Spleen (tissue), 11 donors: ENCODE results near the gene PACRG. TPM values are rescaled to one million over a fixed set of nuclear protein-coding genes. Genes with fewer than 3 reads are reported as not detected.

Experiments
- DNase-seq: peaks from one replicate; pipeline ENCODE4 v3.0.0-alpha.2; 2020
- H3K27ac ChIP-seq, 8 donors: fragments of 200-600 bp; sonication (generic) in 7 of 8; 1 replicate in 4 of 8; 2 replicates in 4 of 8; pipeline versions ENCODE4 v1.5.0 to v1.8.0; 2016 to 2021; ENCODE audit warnings: inconsistent platforms in 4 of 8, mild to moderate bottlenecking in 4 of 8, moderate library complexity in 1 of 8
- H3K27me3 ChIP-seq, 7 donors: fragments of 200-600 bp; sonication (generic) in 6 of 7; replicated peaks in 1 of 7; 1 replicate in 4 of 7; 2 replicates in 3 of 7; pipeline versions ENCODE4 v1.5.0 to v1.8.0; 2016 to 2021; ENCODE audit warnings: inconsistent platforms in 3 of 7, mild to moderate bottlenecking in 1 of 7
- H3K36me3 ChIP-seq, 6 donors: fragments of 200-600 bp; sonication (generic) in 5 of 6; 1 replicate in 4 of 6; 2 replicates in 2 of 6; pipeline versions ENCODE4 v1.5.0 to v1.8.0; 2016 to 2021; ENCODE audit warnings: inconsistent platforms in 2 of 6
- H3K4me1 ChIP-seq, 6 donors: fragments of 200-600 bp; sonication (generic) in 5 of 6; 1 replicate in 3 of 6; 2 replicates in 3 of 6; pipeline versions ENCODE4 v1.5.0 to v1.8.0; 2016 to 2021; ENCODE audit warnings: inconsistent platforms in 3 of 6
- H3K4me3 ChIP-seq, 8 donors: fragments of 200-600 bp; sonication (generic) in 7 of 8; 1 replicate in 4 of 8; 2 replicates in 4 of 8; pipeline versions ENCODE4 v1.5.0 to v1.8.0; 2016 to 2021; ENCODE audit warnings: inconsistent platforms in 4 of 8, mild to moderate bottlenecking in 4 of 8, moderate library complexity in 2 of 8
- H3K9me3 ChIP-seq, 8 donors: fragments of 200-600 bp; sonication (generic) in 7 of 8; 1 replicate in 4 of 8; 2 replicates in 4 of 8; pipeline versions ENCODE4 v1.5.0 to v1.8.0; 2016 to 2021; ENCODE audit warnings: inconsistent platforms in 4 of 8
- CTCF ChIP-seq, 11 experiments: fragments of 200-600 bp in 7 of 11; fragments of 450-650 bp in 4 of 11; sonication (generic) in 4 of 11; IDR thresholded peaks in 8 of 11; conservative IDR thresholded peaks in 3 of 11; 1 replicate in 7 of 11; 2 replicates in 4 of 11; pipeline versions ENCODE4 v1.4.0 to v1.8.0; 2016 to 2021; ENCODE audit warnings: antibody characterized with exemption in 11 of 11, inconsistent platforms in 4 of 11, mild to moderate bottlenecking in 1 of 11
- POLR2A ChIP-seq, 3 donors: fragments of 450-650 bp; IDR thresholded peaks; one replicate each; pipeline ENCODE4 v1.5.1; 2017; ENCODE audit warnings: antibody characterized with exemption in 3 of 3, mild to moderate bottlenecking in 1 of 3
- POLR2AphosphoS5 ChIP-seq, 3 donors: sonication (generic); formaldehyde crosslinking; IDR thresholded peaks; one replicate each; pipeline ENCODE4 v1.5.1; 2017; ENCODE audit warnings: antibody characterized with exemption in 3 of 3
- WGBS, 5 donors: extraction: QIAGEN DNeasy Blood & Tissue Kit in 3 of 5; methylation state at CpG; one replicate each; pipeline versions ENCODE4 v1.1.5 to v1.1.7; 2013 to 2018; 5-methylcytosine and 5-hydroxymethylcytosine counted together
- intact Hi-C: fragments of 100-400 bp; cut with DNase I; formaldehyde crosslinking; loops from one replicate; pipeline ENCODE4 v1.15.0; 2023; ENCODE audit warnings: low total_unique reads
- polyA plus RNA-seq, 3 donors: library from polyadenylated mRNA; stranded (reverse); fragments of 200-250 nt; gene quantifications; one replicate each; pipeline ENCODE4 v1.2.1, GENCODE V29; 2013
- total RNA-seq, 7 donors: library from RNA; depleted of rRNA in 3 of 7; stranded (reverse); fragments of >200 nt in 3 of 7; fragmentation: NEBNext Ultra II Directional in 4 of 7; extraction: Animal tissue kit (Norgen Biotek cat#: 25700) in 4 of 7; gene quantifications; one replicate each; pipeline versions ENCODE4 v1.1.0 to v1.2.1, GENCODE V29; 2016 to 2021
- donor health status: healthy with polysubstance abuse.
- donor health status: DM: no; HTN: no; CAD: no; lungs with moderate emphysema.
- donor health status: DM: no; HTN: no; CAD: no.
- donor health status: Bipolar disorder and iron deficiency.
- donor health status: healthy.
- donor health status: DM: no; HTN: no; CAD: no.
- donor health status: DM: yes; HTN: yes; CAD: no.

PACRG gene
- total and polyA plus RNA-seq, 10 donors: 0.32 to 2.0 (median 1.0) TPM; not detected in 5

- WGBS, 5 donors: 89 to 97% (median 91%) methylated on average over 7 of the region's 7 CpGs
- intact Hi-C loops: no loop called here
Observed at GRCh38 chr6:163193326-163193725, 465.6 kb downstream of the PACRG start.

GRCh38 chr6:163195721-163196691, 468.2 kb downstream of the PACRG start:
- WGBS, 5 donors: 93 to 94% (median 93%) methylated on average over 31 of the region's 31 CpGs
- Histone ChIP-seq H3K4me3 (no peak overlapping the region), H3K27me3 (no peaks in the 10 kb centered on the region), H3K27ac (no peak overlapping the region), H3K4me1 (no peaks in the 10 kb centered on the region), H3K9me3 (no peaks in the 10 kb centered on the region), H3K36me3 (no peaks in the 10 kb centered on the region)
- no peak for DNase-seq
- TF ChIP-seq CTCF (IDR thresholded peaks at IDR 0.05 in 8 of 11, conservative IDR thresholded peaks at IDR 0.05 in 3 of 11) (no peak), POLR2AphosphoS5 (IDR thresholded peaks at IDR 0.05) (no peak), POLR2A (IDR thresholded peaks at IDR 0.05) (no peak)
- intact Hi-C loops: no loop called here

More at GRCh38 chr6:163193326-163193725, 465.6 kb downstream of the PACRG start:
- no peaks in the 10 kb centered on the region for H3K36me3 ChIP-seq
- no peak overlapping the region for H3K27ac ChIP-seq
- H3K9me3 ChIP-seq: no peaks in the 10 kb centered on the region
- no peaks in the 10 kb centered on the region for H3K4me1 ChIP-seq
- DNase-seq: no peak
- H3K27me3 ChIP-seq: no peaks in the 10 kb centered on the region
- no peak overlapping the region for H3K4me3 ChIP-seq
- TF ChIP-seq POLR2A (IDR thresholded peaks at IDR 0.05) (no peak), CTCF (IDR thresholded peaks at IDR 0.05 in 8 of 11, conservative IDR thresholded peaks at IDR 0.05 in 3 of 11) (no peak), POLR2AphosphoS5 (IDR thresholded peaks at IDR 0.05) (no peak)

DNA sequence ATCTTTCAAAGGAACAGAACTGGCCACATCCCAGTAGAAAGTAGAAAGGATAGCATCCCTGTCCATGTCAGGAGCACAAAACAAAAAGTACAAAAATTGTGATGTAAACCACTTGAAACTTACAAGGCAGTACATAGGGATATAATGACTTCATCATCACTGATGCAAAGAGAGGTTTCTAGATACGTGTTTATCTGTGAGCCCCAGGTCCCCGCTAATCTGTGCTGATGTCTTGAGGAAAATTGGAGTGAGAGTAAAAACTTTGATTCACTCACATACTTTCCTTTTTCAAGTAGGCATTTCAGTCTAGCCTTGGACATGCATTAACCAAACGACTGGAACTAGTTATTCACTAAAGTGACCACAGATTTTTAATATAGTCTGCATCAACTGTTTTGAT, 470.1 kb downstream of the PACRG start:
- no peak overlapping the region for H3K4me3 ChIP-seq
- H3K27ac ChIP-seq: no peak overlapping the region
- no peak for TF ChIP-seq CTCF (IDR thresholded peaks at IDR 0.05 in 8 of 11, conservative IDR thresholded peaks at IDR 0.05 in 3 of 11)
- no peak for TF ChIP-seq POLR2A (IDR thresholded peaks at IDR 0.05)
- TF ChIP-seq POLR2AphosphoS5 (IDR thresholded peaks at IDR 0.05): no peak
- no peaks in the 10 kb centered on the region for H3K36me3 ChIP-seq
- H3K27me3 ChIP-seq: peaks cover 0 to 8% (median 0%) of the 10 kb centered on the region in 7 donors
- H3K4me1 ChIP-seq: no peaks in the 10 kb centered on the region
- DNase-seq: no peak
- intact Hi-C loops: no loop called here
- H3K9me3 ChIP-seq: no peaks in the 10 kb centered on the region
- 80 to 89% (median 86%) methylated on average over 3 of the region's 3 CpGs for WGBS, 5 donors

- Histone ChIP-seq H3K27me3 (peaks cover 0 to 8% (median 0%) of the 10 kb centered on the region in 7 donors), H3K4me3 (no peak overlapping the region), H3K9me3 (no peaks in the 10 kb centered on the region), H3K36me3 (no peaks in the 10 kb centered on the region), H3K4me1 (no peaks in the 10 kb centered on the region), H3K27ac (no peak overlapping the region)
- intact Hi-C loops: no loop called here
- WGBS, 5 donors: 69 to 89% (median 79%) methylated on average over 6 of the region's 6 CpGs
- TF ChIP-seq POLR2AphosphoS5 (IDR thresholded peaks at IDR 0.05): no peak
- no peak for TF ChIP-seq CTCF (IDR thresholded peaks at IDR 0.05 in 8 of 11, conservative IDR thresholded peaks at IDR 0.05 in 3 of 11)
- TF ChIP-seq POLR2A (IDR thresholded peaks at IDR 0.05): no peak
- DNase-seq: no peak
Observed at GRCh38 chr6:163198396-163198795, 470.6 kb downstream of the PACRG start.
